Caco-2 (cell line): ENCODE results near the gene SBF2. TPM values are rescaled to one million over a fixed set of nuclear protein-coding genes. Genes with fewer than 3 reads are reported as not detected.
"Not testable (repeated sequence)": the region's sequence is repeated elsewhere in the genome, so short reads cannot be mapped to it uniquely, and the experiment has no call there.

Source experiments
- BruUV-seq: library from RNA; stranded (reverse); fragments of 400-500 nt; replicated peaks from 2 replicates; lab custom pipeline; 2021; lab: Mats Ljungman, UMichigan
- CTCF ChIA-PET: fragments of 300-600 bp; sonication (Branson Sonifier 250); formaldehyde crosslinking; loops from one replicate; lab custom pipeline; 2022; ENCODE audit warnings: antibody characterized with exemption; lab: Charles Lee
- POLR2A ChIA-PET: fragments of 300-600 bp; sonication (Branson Sonifier 250); formaldehyde crosslinking; loops from one replicate; lab custom pipeline; 2022; ENCODE audit warnings: antibody characterized with exemption; lab: Charles Lee
- DNase-seq, 2 experiments: peaks; one replicate each; pipeline versions ENCODE4 v3.0.0 to v3.0.0-alpha.2; 2020 to 2022
- H3K27me3 ChIP-seq: replicated peaks from 2 replicates; pipeline ENCODE4 v1.6.0; 2011; ENCODE audit warnings: low read length; ENCODE audit not compliant: control insufficient read depth, insufficient read depth
- H3K36me3 ChIP-seq: 2 replicates; pipeline ENCODE4 v1.5.1; 2011; ENCODE audit warnings: low read length; ENCODE audit not compliant: control insufficient read depth, insufficient read depth
- H3K4me1 ChIP-seq: fragments of 250-450 bp; sonication (Bioruptor Pico); 2 replicates; pipeline ENCODE4 v1.5.1; 2020; ENCODE audit warnings: mild to moderate bottlenecking
- H3K4me3 ChIP-seq: 2 replicates; pipeline ENCODE4 v1.5.1; 2011; ENCODE audit warnings: low read depth, mild to moderate bottlenecking, control low read depth, low read length
- H3K9me3 ChIP-seq: fragments of 250-450 bp; sonication (Bioruptor Pico); 2 replicates; pipeline ENCODE4 v1.5.1; 2020; ENCODE audit warnings: mild to moderate bottlenecking, moderate library complexity
- H3K27ac Mint-ChIP-seq: one replicate; pipeline ENCODE4 v1.8.0; 2022; ENCODE audit warnings: mixed read lengths; ENCODE audit not compliant: unreplicated experiment
- H3K27me3 Mint-ChIP-seq: one replicate; pipeline ENCODE4 v1.8.0; 2022; ENCODE audit warnings: mixed read lengths; ENCODE audit not compliant: insufficient read depth, unreplicated experiment
- H3K36me3 Mint-ChIP-seq: one replicate; pipeline ENCODE4 v1.8.0; 2022; ENCODE audit warnings: mild to moderate bottlenecking, mixed read lengths; ENCODE audit not compliant: insufficient read depth, unreplicated experiment
- H3K4me1 Mint-ChIP-seq: one replicate; pipeline ENCODE4 v1.8.0; 2022; ENCODE audit warnings: low read depth, mixed read lengths; ENCODE audit not compliant: unreplicated experiment
- H3K4me3 Mint-ChIP-seq: one replicate; pipeline ENCODE4 v1.8.0; 2022; ENCODE audit warnings: mild to moderate bottlenecking, moderate library complexity, mixed read lengths; ENCODE audit not compliant: unreplicated experiment
- H3K9me3 Mint-ChIP-seq: one replicate; pipeline ENCODE4 v1.8.0; 2022; ENCODE audit warnings: mixed read lengths; ENCODE audit not compliant: unreplicated experiment
- intact Hi-C: fragments of 100-400 bp; cut with micrococcal nuclease; formaldehyde crosslinking; loops from one replicate; pipeline ENCODE4 v1.10.0; 2022; ENCODE audit not compliant: unreplicated experiment
- total RNA-seq: library from RNA; stranded (reverse); gene quantifications from 2 replicates; pipeline ENCODE4 v1.2.3, GENCODE V29; 2022
- TF ChIP-seq, protein P1 (sequence below), 2 experiments: fragments of 200-600 bp in 1 of 2; IDR thresholded peaks; 1 replicate in 1 of 2; 2 replicates in 1 of 2; pipeline versions ENCODE4 v1.5.1 to v1.8.0; 2011 to 2022; ENCODE audit warnings: antibody characterized with exemption in 1 of 2, control low read depth in 1 of 2, inconsistent platforms in 1 of 2, low read depth in 1 of 2, low read length in 1 of 2, mild to moderate bottlenecking in 1 of 2, moderate library complexity in 1 of 2; ENCODE audit not compliant: insufficient read depth in 1 of 2, severe bottlenecking in 1 of 2, unreplicated experiment in 1 of 2

SBF2 gene
- total RNA-seq, 1 experiment from 2014 or later, result 72.2 TPM

DNA sequence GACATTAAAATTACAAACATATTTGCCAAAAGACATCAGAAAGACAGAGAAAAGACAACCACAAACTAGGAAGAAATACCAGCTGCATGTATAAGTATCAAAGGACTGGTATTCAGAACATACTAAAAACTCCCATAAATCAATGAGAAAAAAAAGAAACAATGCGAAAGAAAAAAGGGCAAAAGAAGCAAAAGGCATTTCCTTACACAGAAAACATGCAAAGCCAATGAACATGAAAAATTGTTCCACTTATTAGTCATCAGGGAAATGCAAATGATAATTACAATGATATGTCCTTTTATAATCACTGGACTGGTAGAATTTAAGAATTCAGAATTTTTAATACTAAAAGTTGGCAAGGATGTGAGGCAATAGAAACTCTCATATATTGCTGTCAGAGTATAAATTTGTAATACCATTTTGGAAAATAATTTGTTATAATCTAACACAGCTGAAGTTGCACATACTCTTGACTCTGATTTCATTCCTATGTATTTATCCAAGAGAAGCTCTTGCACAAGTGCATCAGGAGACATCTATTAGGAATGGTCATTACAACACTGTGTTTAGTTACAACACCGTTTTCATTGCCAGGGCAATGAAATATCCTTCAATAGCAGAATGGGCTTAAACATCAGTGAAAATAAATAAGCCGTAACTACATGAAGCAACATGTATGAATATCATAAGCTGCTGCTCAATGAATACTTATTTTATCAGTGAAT lies 350.5 kb downstream of the SBF2 start:
- no peaks in the 10 kb centered on the region for H3K27me3 Mint-ChIP-seq
- no peaks in the 10 kb centered on the region for H3K9me3 Mint-ChIP-seq
- H3K9me3 ChIP-seq, result no peaks in the 10 kb centered on the region
- no peaks in the 10 kb centered on the region for H3K4me1 ChIP-seq
- ChIA-PET POLR2A (no interaction called here), CTCF (no interaction called here)
- H3K36me3 ChIP-seq, result no peaks in the 10 kb centered on the region
- H3K27ac Mint-ChIP-seq, result no peak overlapping the region
- TF ChIP-seq, protein P1, sequence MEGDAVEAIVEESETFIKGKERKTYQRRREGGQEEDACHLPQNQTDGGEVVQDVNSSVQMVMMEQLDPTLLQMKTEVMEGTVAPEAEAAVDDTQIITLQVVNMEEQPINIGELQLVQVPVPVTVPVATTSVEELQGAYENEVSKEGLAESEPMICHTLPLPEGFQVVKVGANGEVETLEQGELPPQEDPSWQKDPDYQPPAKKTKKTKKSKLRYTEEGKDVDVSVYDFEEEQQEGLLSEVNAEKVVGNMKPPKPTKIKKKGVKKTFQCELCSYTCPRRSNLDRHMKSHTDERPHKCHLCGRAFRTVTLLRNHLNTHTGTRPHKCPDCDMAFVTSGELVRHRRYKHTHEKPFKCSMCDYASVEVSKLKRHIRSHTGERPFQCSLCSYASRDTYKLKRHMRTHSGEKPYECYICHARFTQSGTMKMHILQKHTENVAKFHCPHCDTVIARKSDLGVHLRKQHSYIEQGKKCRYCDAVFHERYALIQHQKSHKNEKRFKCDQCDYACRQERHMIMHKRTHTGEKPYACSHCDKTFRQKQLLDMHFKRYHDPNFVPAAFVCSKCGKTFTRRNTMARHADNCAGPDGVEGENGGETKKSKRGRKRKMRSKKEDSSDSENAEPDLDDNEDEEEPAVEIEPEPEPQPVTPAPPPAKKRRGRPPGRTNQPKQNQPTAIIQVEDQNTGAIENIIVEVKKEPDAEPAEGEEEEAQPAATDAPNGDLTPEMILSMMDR (IDR thresholded peaks at IDR 0.05; ENCODE audit: insufficient read depth in 1 of 2, low read depth in 1 of 2, low read length in 1 of 2, severe bottlenecking in 1 of 2, unreplicated experiment in 1 of 2), result no peak
- H3K36me3 Mint-ChIP-seq, result no peaks in the 10 kb centered on the region
- no peak overlapping the region for H3K4me3 Mint-ChIP-seq
- no peaks in the 10 kb centered on the region for H3K27me3 ChIP-seq
- intact Hi-C loops, result no loop called here
- no peak for DNase-seq
- no TSS peak for BruUV-seq
- H3K4me1 Mint-ChIP-seq, result peaks cover 7% of the 10 kb centered on the region
- no peak overlapping the region for H3K4me3 ChIP-seq

DNA sequence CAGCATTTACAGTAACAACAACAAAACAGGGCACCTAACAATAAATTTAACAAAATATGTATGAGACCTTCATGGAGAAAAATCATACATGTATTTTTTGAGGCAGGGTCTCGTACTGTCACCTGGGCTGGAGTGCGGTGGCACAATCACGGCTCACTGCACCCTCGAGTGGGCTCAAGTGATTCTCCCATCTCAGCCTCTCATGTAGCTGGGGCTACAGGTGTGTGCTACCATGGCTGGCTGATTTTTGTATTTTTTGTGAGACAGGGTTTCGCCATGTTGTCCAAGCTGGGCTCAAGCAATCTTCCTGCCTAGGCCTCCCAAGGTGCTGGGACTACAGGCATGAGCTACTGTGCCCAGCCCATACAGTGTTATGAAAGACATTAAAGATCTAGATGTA lies 352.0 kb downstream of the SBF2 start:
- TF ChIP-seq, protein P1 (IDR thresholded peaks at IDR 0.05; ENCODE audit: insufficient read depth in 1 of 2, low read depth in 1 of 2, low read length in 1 of 2, severe bottlenecking in 1 of 2, unreplicated experiment in 1 of 2), result no peak
- no peak for DNase-seq
- Histone ChIP-seq H3K4me1 (no peaks in the 10 kb centered on the region), H3K27me3 (no peaks in the 10 kb centered on the region), H3K9me3 (no peaks in the 10 kb centered on the region; the same call in 1 of the 2 replicates), H3K4me3 (no peak overlapping the region), H3K36me3 (no peaks in the 10 kb centered on the region)
- no peak overlapping the region for H3K4me3 Mint-ChIP-seq
- H3K27me3 Mint-ChIP-seq, result no peaks in the 10 kb centered on the region
- no peak overlapping the region for H3K27ac Mint-ChIP-seq
- peaks cover 7% of the 10 kb centered on the region for H3K4me1 Mint-ChIP-seq
- intact Hi-C loops, result no loop called here
- no peaks in the 10 kb centered on the region for H3K9me3 Mint-ChIP-seq
- POLR2A ChIA-PET, result no interaction called here
- no TSS peak for BruUV-seq
- H3K36me3 Mint-ChIP-seq, result no peaks in the 10 kb centered on the region
- CTCF ChIA-PET, result no interaction called here

DNA sequence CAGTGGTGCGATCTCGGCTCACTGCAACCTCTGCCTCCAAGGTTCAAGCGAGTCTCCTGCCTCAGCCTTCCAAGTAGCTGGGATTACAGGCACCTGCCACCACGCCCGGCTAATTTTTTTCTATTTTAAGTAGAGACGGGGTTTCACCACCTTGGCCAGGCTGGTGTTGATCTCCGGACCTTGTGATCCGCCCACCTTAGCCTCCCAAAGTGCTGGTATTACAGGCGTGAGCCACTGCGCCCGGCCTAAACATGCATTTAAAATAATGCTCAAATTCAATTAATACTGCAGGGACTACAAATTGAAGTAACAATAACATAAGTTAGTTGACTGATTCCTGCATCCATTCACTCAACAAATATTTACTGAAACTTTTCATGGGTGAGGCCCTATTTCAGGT lies 354.9 kb downstream of the SBF2 start:
- H3K27ac Mint-ChIP-seq, CTCF ChIA-PET, H3K4me3 Mint-ChIP-seq, DNase-seq, H3K4me3 ChIP-seq, H3K4me1 ChIP-seq, H3K27me3 ChIP-seq, H3K36me3 ChIP-seq, BruUV-seq, H3K36me3 Mint-ChIP-seq, H3K4me1 Mint-ChIP-seq, H3K27me3 Mint-ChIP-seq, POLR2A ChIA-PET, intact Hi-C loops, H3K9me3 ChIP-seq: not testable (repeated sequence)
- H3K9me3 Mint-ChIP-seq, result peaks cover 12% of the 10 kb centered on the region
